Adrenal gland (tissue), 12 donors: ENCODE measurements around the gene PUS7L. TPM values are rescaled to one million over a fixed set of nuclear protein-coding genes. Genes with fewer than 3 reads are reported as not detected.
"Not testable (repeated sequence)": the region's sequence is repeated elsewhere in the genome, so short reads cannot be mapped to it uniquely, and the experiment has no call there.

ENCODE experiments used
- DNase-seq, 7 donors: peaks; one replicate each; pipeline ENCODE4 v3.0.0-alpha.2; 2019 to 2020
- H3K27ac ChIP-seq, 5 donors: fragments of 200-600 bp; sonication (generic) in 4 of 5; 1 replicate in 3 of 5; 2 replicates in 2 of 5; pipeline versions ENCODE4 v1.5.1 to v1.8.0; 2016 to 2020; ENCODE audit warnings: mild to moderate bottlenecking in 1 of 5
- H3K27me3 ChIP-seq: fragments of 200-600 bp; 2 replicates; pipeline ENCODE4 v1.8.0; 2021
- H3K36me3 ChIP-seq, 2 donors: fragments of 200-600 bp; replicated peaks in 1 of 2; 1 replicate in 1 of 2; 2 replicates in 1 of 2; pipeline versions ENCODE4 v1.5.1 to v1.8.0; 2018 to 2022
- H3K4me1 ChIP-seq, 2 donors: fragments of 200-600 bp; replicated peaks in 1 of 2; 1 replicate in 1 of 2; 2 replicates in 1 of 2; pipeline versions ENCODE4 v1.5.1 to v1.8.0; 2018 to 2021
- H3K4me3 ChIP-seq, 4 donors: fragments of 200-600 bp; sonication (generic) in 3 of 4; one replicate each; pipeline ENCODE4 v1.5.1; 2016 to 2018
- H3K9me3 ChIP-seq, 3 donors: fragments of 200-600 bp; sonication (generic) in 1 of 3; replicated peaks in 1 of 3; 1 replicate in 2 of 3; 2 replicates in 1 of 3; pipeline versions ENCODE4 v1.5.1 to v1.8.0; 2016 to 2021
- CTCF ChIP-seq, 6 experiments: fragments of 450-650 bp in 4 of 6; fragments of 200-600 bp in 2 of 6; sonication (generic) in 1 of 6; IDR thresholded peaks; 1 replicate in 5 of 6; 2 replicates in 1 of 6; pipeline versions ENCODE4 v1.5.1 to v1.8.0; 2016 to 2021; ENCODE audit warnings: antibody characterized with exemption in 6 of 6, mild to moderate bottlenecking in 2 of 6, moderate library complexity in 1 of 6
- POLR2A ChIP-seq, 2 donors: fragments of 450-650 bp; IDR thresholded peaks; one replicate each; pipeline ENCODE4 v1.6.1; 2017; ENCODE audit warnings: antibody characterized with exemption in 2 of 2, mild to moderate bottlenecking in 2 of 2, moderate library complexity in 1 of 2
- WGBS, 4 donors: extraction: QIAGEN DNeasy Blood & Tissue Kit in 2 of 4; methylation state at CpG; one replicate each; pipeline versions ENCODE4 v1.1.5 to v1.1.7; 2013 to 2017; 5-methylcytosine and 5-hydroxymethylcytosine counted together
- intact Hi-C, 2 donors: fragments of 100-400 bp; cut with DNase I; formaldehyde crosslinking; loops; one replicate each; pipeline versions ENCODE4 v1.14.1 to v1.15.0; 2022 to 2023
- polyA plus RNA-seq, 3 donors: library from polyadenylated mRNA; stranded (reverse); fragments of 200-250 nt in 2 of 3; fragments of 350-450 nt in 1 of 3; fragmentation: Illumina TruSeq in 1 of 3; extraction: RNeasy Lipid Tissue Mini Kit (QIAGEN cat#74804) in 1 of 3; gene quantifications; one replicate each; pipeline ENCODE4 v1.2.3, GENCODE V29; 2013 to 2014
- total RNA-seq, 9 donors: library from RNA; depleted of rRNA in 4 of 9; stranded (reverse); fragments of >200 nt in 4 of 9; fragments of 120-200 nt in 1 of 9; fragmentation: NEBNext Ultra II Directional in 1 of 9; extraction: Animal tissue kit (Norgen Biotek cat#: 25700) in 1 of 9; gene quantifications; one replicate each; pipeline versions ENCODE4 v1.1.0 to v1.2.4, GENCODE V29; 2013 to 2023
- donor health status: healthy with polysubstance abuse.
- donor health status: Bipolar disorder and iron deficiency.
- donor health status: DM: yes; HTN: yes; CAD: no.
- donor health status: DM: no; HTN: no; CAD: no.
- donor health status: DM: no; HTN: no; CAD: no.
- donor health status: DM: yes; HTN: yes; CAD: no.

The PUS7L gene
- total and polyA plus RNA-seq, 12 donors: 0.84 to 24.4 (median 13.6) TPM

- H3K27me3 ChIP-seq: no peaks in the 10 kb centered on the region
- no peak for DNase-seq
- no peaks in the 10 kb centered on the region for H3K9me3 ChIP-seq
- intact Hi-C loops: no loop called here
- no peak overlapping the region for H3K4me3 ChIP-seq
- H3K4me1 ChIP-seq: no peaks in the 10 kb centered on the region
- WGBS, 4 donors: 5 to 30% (median 19%) methylated on average over 1 of the region's 1 CpG
- H3K27ac ChIP-seq: no peak overlapping the region
- no peaks in the 10 kb centered on the region for H3K36me3 ChIP-seq
- TF ChIP-seq POLR2A (IDR thresholded peaks at IDR 0.05) (no peak), CTCF (IDR thresholded peaks at IDR 0.05) (no peak)
Measured at GRCh38 chr12:43692064-43692463, 66.5 kb downstream of the PUS7L start.

GRCh38 chr12:43685491-43685890 is 73.1 kb downstream of the PUS7L start:
- H3K9me3 ChIP-seq, H3K36me3 ChIP-seq, H3K27ac ChIP-seq, H3K4me1 ChIP-seq, H3K27me3 ChIP-seq, H3K4me3 ChIP-seq, DNase-seq, intact Hi-C loops: not testable (repeated sequence)
- 91 to 98% (median 97%) methylated on average over 7 to 29 of the region's 30 CpGs for WGBS, 4 donors

- H3K27me3 ChIP-seq: no peaks in the 10 kb centered on the region
- no peaks in the 10 kb centered on the region for H3K9me3 ChIP-seq
- intact Hi-C loops: no loop called here
- TF ChIP-seq CTCF (IDR thresholded peaks at IDR 0.05) (peak in 3 of 6 experiments; percentile 13 to 22 (median 19)), POLR2A (IDR thresholded peaks at IDR 0.05) (no peak)
- DNase-seq: peak in 2 of 7 donors; percentile 3 to 15
- WGBS, 4 donors: 64 to 68% (median 66%) methylated on average over 5 of the region's 5 CpGs
- H3K4me1 ChIP-seq: no peaks in the 10 kb centered on the region
- no peaks in the 10 kb centered on the region for H3K36me3 ChIP-seq
- H3K4me3 ChIP-seq: no peak overlapping the region
- H3K27ac ChIP-seq: no peak overlapping the region
Measured at GRCh38 chr12:43676183-43676813, 82.3 kb downstream of the PUS7L start.

GRCh38 chr12:43675048-43675904 is 83.3 kb downstream of the PUS7L start:
- DNase-seq: no peak
- H3K27me3 ChIP-seq: no peaks in the 10 kb centered on the region
- TF ChIP-seq CTCF (IDR thresholded peaks at IDR 0.05): no peak
- TF ChIP-seq POLR2A (IDR thresholded peaks at IDR 0.05): no peak
- no peak overlapping the region for H3K4me3 ChIP-seq
- WGBS, 4 donors: 69 to 87% (median 79%) methylated on average over 3 to 6 of the region's 6 CpGs
- intact Hi-C loops: no loop called here
- H3K4me1 ChIP-seq: no peaks in the 10 kb centered on the region
- H3K36me3 ChIP-seq: no peaks in the 10 kb centered on the region
- no peak overlapping the region for H3K27ac ChIP-seq
- no peaks in the 10 kb centered on the region for H3K9me3 ChIP-seq
